CD1c-positive myeloid dendritic cell (primary cell): ENCODE data around the gene AKT1.
"Not testable (repeated sequence)": the region's sequence is repeated elsewhere in the genome, so short reads cannot be mapped to it uniquely, and the experiment has no call there.

Source experiments
- DNase-seq: peaks from one replicate; pipeline ENCODE4 v3.0.0-alpha.2; 2016; ENCODE audit errors: extremely low spot score

AKT1 gene

GRCh38 chr14:104753528-104754212 lies 41.9 kb downstream of the AKT1 start:
- no peak for DNase-seq

GRCh38 chr14:104752735-104753527 lies 42.6 kb downstream of the AKT1 start, which contains the start of gene SIVA1:
SIVA1 (plus strand) TSS chr14:104753147; CDS start chr14:104753202, 55 bp downstream.
- DNase-seq, result peak; percentile 100

- DNase-seq, result no peak
Observed at GRCh38 chr14:104752423-104752734, 43.2 kb downstream of the AKT1 start.

- no peak for DNase-seq
Observed at GRCh38 chr14:104751539-104752422, 43.8 kb downstream of the AKT1 start.

- not testable (repeated sequence) for DNase-seq
Observed at GRCh38 chr14:104750753-104751057, 44.8 kb downstream of the AKT1 start.

- no peak for DNase-seq
Observed at GRCh38 chr14:104750056-104750752, 45.3 kb downstream of the AKT1 start.

- DNase-seq, result no peak
Observed at GRCh38 chr14:104749111-104749649, 46.4 kb downstream of the AKT1 start.

- no peak for DNase-seq
Observed at GRCh38 chr14:104747876-104748275, 47.7 kb downstream of the AKT1 start.

GRCh38 chr14:104746934-104747481 lies 48.5 kb downstream of the AKT1 start:
- DNase-seq, result no peak

GRCh38 chr14:104746071-104746545 lies 49.4 kb downstream of the AKT1 start:
- no peak for DNase-seq

- no peak for DNase-seq
Observed at GRCh38 chr14:104745431-104745830, 50.1 kb downstream of the AKT1 start.

- DNase-seq, result no peak
Observed at GRCh38 chr14:104744484-104744883, 51.1 kb downstream of the AKT1 start.

GRCh38 chr14:104743461-104744380 lies 51.8 kb downstream of the AKT1 start:
- no peak for DNase-seq

GRCh38 chr14:104742586-104743455 lies 52.7 kb downstream of the AKT1 start:
- DNase-seq, result no peak

- no peak for DNase-seq
Observed at GRCh38 chr14:104741803-104742251, 53.7 kb downstream of the AKT1 start.

GRCh38 chr14:104741108-104741802 lies 54.3 kb downstream of the AKT1 start:
- DNase-seq, result no peak

- no peak for DNase-seq
Observed at GRCh38 chr14:104739546-104740516, 55.7 kb downstream of the AKT1 start.
